CD14-positive monocyte (primary cell): Measurements from ENCODE around the gene GDPGP1. TPM values are rescaled to one million over a fixed set of nuclear protein-coding genes. Genes with fewer than 3 reads are reported as not detected.
"Not testable (repeated sequence)": the region's sequence is repeated elsewhere in the genome, so short reads cannot be mapped to it uniquely, and the experiment has no call there.

Experiments used
- DNase-seq, 3 donors: peaks; one replicate each; pipeline ENCODE4 v3.0.0-alpha.2; 2011 to 2022
- H2AFZ ChIP-seq: 2 replicates; pipeline ENCODE4 v1.6.0; 2012; ENCODE audit warnings: mild to moderate bottlenecking, low read depth, low read length, inconsistent platforms; ENCODE audit not compliant: insufficient read depth, poor library complexity, severe bottlenecking
- H3K27ac ChIP-seq, 2 donors: 1 replicate in 1 of 2; 2 replicates in 1 of 2; pipeline ENCODE4 v1.5.1; 2012 to 2013; ENCODE audit warnings: low read length in 2 of 2, control low read depth in 1 of 2, inconsistent platforms in 1 of 2, low read depth in 1 of 2, mild to moderate bottlenecking in 1 of 2
- H3K27me3 ChIP-seq, 2 donors: one replicate each; pipeline versions ENCODE4 v1.6.0 to v1.6.1; 2011 to 2013; ENCODE audit warnings: low read length in 2 of 2; ENCODE audit not compliant: control insufficient read depth in 2 of 2, insufficient read depth in 2 of 2
- H3K36me3 ChIP-seq, 2 donors: replicated peaks in 1 of 2; 1 replicate in 1 of 2; 2 replicates in 1 of 2; pipeline versions ENCODE4 v1.5.1 to v1.6.1; 2012 to 2013; ENCODE audit warnings: low read length in 2 of 2, control low read depth in 1 of 2, inconsistent platforms in 1 of 2, mild to moderate bottlenecking in 1 of 2; ENCODE audit not compliant: insufficient read depth in 2 of 2, control insufficient read depth in 1 of 2
- H3K4me1 ChIP-seq, 2 donors: 1 replicate in 1 of 2; 2 replicates in 1 of 2; pipeline versions ENCODE4 v1.5.1 to v1.6.1; 2012 to 2013; ENCODE audit warnings: low read length in 2 of 2, control low read depth in 1 of 2, inconsistent platforms in 1 of 2, mild to moderate bottlenecking in 1 of 2, moderate library complexity in 1 of 2; ENCODE audit not compliant: insufficient read depth in 2 of 2, control insufficient read depth in 1 of 2
- H3K4me2 ChIP-seq: replicated peaks from 2 replicates; pipeline ENCODE3; 2012; ENCODE audit warnings: low read length, moderate library complexity, mild to moderate bottlenecking; ENCODE audit not compliant: poor library complexity, severe bottlenecking; ENCODE audit errors: extremely low read depth
- H3K4me3 ChIP-seq, 3 experiments: fragments of 200-600 bp in 1 of 3; sonication (generic) in 1 of 3; replicated peaks in 1 of 3; 1 replicate in 2 of 3; 2 replicates in 1 of 3; pipeline ENCODE4 v1.5.1; 2011 to 2013; ENCODE audit warnings: low read length in 3 of 3, mild to moderate bottlenecking in 3 of 3, control low read depth in 2 of 3, low read depth in 2 of 3, inconsistent platforms in 1 of 3, moderate library complexity in 1 of 3
- H3K79me2 ChIP-seq: 2 replicates; pipeline ENCODE4 v1.6.0; 2012; ENCODE audit warnings: mild to moderate bottlenecking, control low read depth, inconsistent platforms, low read length, moderate library complexity; ENCODE audit not compliant: insufficient read depth
- H3K9ac ChIP-seq: 2 replicates; pipeline ENCODE4 v1.6.0; 2017; ENCODE audit warnings: low read length, mild to moderate bottlenecking; ENCODE audit not compliant: insufficient read depth, poor library complexity, severe bottlenecking
- H3K9me3 ChIP-seq, 2 donors: replicated peaks in 1 of 2; 1 replicate in 1 of 2; 2 replicates in 1 of 2; pipeline versions ENCODE4 v1.5.1 to v1.6.1; 2012 to 2013; ENCODE audit warnings: low read length in 2 of 2, control low read depth in 1 of 2; ENCODE audit not compliant: control insufficient read depth in 1 of 2, insufficient read depth in 1 of 2
- H4K20me1 ChIP-seq: 2 replicates; pipeline ENCODE4 v1.6.0; 2012; ENCODE audit warnings: mild to moderate bottlenecking, low read length, control low read depth, moderate library complexity; ENCODE audit not compliant: insufficient read depth
- H3K27ac Mint-ChIP-seq, 7 donors: one replicate each; pipeline ENCODE4 v1.8.0; 2020; ENCODE audit warnings: mild to moderate bottlenecking in 7 of 7, mixed read lengths in 7 of 7, moderate library complexity in 6 of 7, inconsistent platforms in 2 of 7
- H3K27me3 Mint-ChIP-seq, 3 donors: one replicate each; pipeline ENCODE4 v1.8.0; 2021 to 2022; ENCODE audit warnings: low read depth in 3 of 3, mild to moderate bottlenecking in 3 of 3, mixed read lengths in 3 of 3, moderate library complexity in 3 of 3, inconsistent platforms in 1 of 3
- H3K36me3 Mint-ChIP-seq, 2 donors: one replicate each; pipeline ENCODE4 v1.8.0; 2020; ENCODE audit warnings: mixed read lengths in 2 of 2, inconsistent platforms in 1 of 2, mild to moderate bottlenecking in 1 of 2
- H3K4me1 Mint-ChIP-seq: one replicate; pipeline ENCODE4 v1.8.0; 2020; ENCODE audit warnings: mild to moderate bottlenecking, mixed read lengths
- H3K4me3 Mint-ChIP-seq, 2 donors: one replicate each; pipeline ENCODE4 v1.8.0; 2020; ENCODE audit warnings: mild to moderate bottlenecking in 2 of 2, mixed read lengths in 2 of 2, moderate library complexity in 1 of 2
- H3K9me3 Mint-ChIP-seq, 7 donors: one replicate each; pipeline ENCODE4 v1.8.0; 2020 to 2022; ENCODE audit warnings: mixed read lengths in 7 of 7, mild to moderate bottlenecking in 6 of 7, moderate library complexity in 6 of 7, inconsistent platforms in 2 of 7
- WGBS: methylation state at CpG from one replicate; pipeline ENCODE4 v1.1.5; 2013; ENCODE audit warnings: missing lambda C conversion rate; ENCODE audit not compliant: insufficient coverage; 5-methylcytosine and 5-hydroxymethylcytosine counted together
- intact Hi-C, 2 donors: fragments of 100-400 bp; cut with micrococcal nuclease; formaldehyde crosslinking; loops; one replicate each; pipeline versions ENCODE4 v1.15.0 to v1.15.1; 2023
- polyA plus RNA-seq, 3 donors: library from polyadenylated mRNA; depleted of rRNA in 1 of 3; unstranded in 2 of 3; stranded (reverse) in 1 of 3; fragments of 300-500 nt in 2 of 3; fragments of >200 nt in 1 of 3; fragmentation: Illumina TruSeq in 2 of 3; gene quantifications; 1 replicate in 2 of 3; 2 replicates in 1 of 3; pipeline ENCODE4 v1.2.3, GENCODE V29; 2012 to 2021
- TF ChIP-seq, protein P1 (sequence below): fragments of 200-600 bp; IDR thresholded peaks from one replicate; pipeline ENCODE4 v1.8.0; 2022; ENCODE audit warnings: antibody characterized with exemption, mild to moderate bottlenecking

Gene GDPGP1
- polyA plus RNA-seq, 3 donors, result 0.53 to 3.3 (median 0.91) TPM

DNA sequence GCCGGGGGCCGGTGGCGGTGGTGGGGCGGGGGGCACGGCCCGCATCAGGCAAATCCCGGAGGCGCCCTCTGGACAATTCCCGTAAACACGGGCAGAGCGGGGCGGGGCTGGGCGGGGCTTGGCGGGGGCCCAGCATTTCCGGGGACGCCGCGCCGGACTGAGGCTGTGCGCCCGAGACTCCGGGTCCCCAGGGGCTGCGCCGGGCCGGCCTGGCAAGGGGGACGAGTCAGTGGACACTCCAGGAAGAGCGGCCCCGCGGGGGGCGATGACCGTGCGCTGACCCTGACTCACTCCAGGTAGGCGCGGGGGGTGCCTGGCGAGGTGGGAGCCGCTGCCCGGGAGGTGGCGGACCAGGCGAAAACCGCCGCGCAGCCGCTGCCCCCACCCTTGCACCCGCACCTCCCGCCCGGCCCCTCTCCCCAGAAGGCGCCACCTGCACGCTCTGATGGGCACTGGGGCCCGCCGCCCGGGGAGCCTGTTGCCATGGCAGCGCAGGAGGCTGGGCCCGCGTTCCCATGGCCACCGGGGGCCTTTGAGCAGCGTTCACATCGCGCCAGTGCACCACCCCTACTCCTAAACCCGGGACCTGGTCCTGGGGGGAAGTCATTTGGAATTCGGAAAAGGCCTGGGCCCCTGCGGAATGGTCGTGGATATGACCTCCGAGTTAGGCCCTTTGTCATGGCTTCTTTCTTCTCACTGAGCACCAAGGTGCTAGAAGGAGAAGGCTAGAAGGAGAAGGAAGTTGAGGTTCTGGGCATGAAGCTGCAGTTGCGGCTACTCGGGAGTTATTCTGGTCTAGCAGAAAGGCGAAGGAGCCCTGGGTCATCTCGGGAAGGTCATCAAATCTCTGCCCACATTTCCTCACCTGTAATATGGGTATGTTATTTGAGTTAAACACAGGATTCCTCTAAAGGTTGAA is 49.0 kb upstream of the GDPGP1 start:
- no peaks in the 10 kb centered on the region for H3K36me3 ChIP-seq
- peaks cover 44% of the 10 kb centered on the region for H3K79me2 ChIP-seq
- H3K9ac ChIP-seq, result peak overlapping the region; percentile 75
- intact Hi-C loops, result no loop called here
- peaks cover 56% of the 10 kb centered on the region for H3K4me1 Mint-ChIP-seq
- H3K4me2 ChIP-seq, result peak overlapping the region; percentile 91
- peaks cover 0 to 4% (median 0%) of the 10 kb centered on the region in 7 donors for H3K9me3 Mint-ChIP-seq
- H3K4me3 ChIP-seq, result peak overlapping the region; percentile 73 to 91 (median 90)
- peaks cover 3 to 9% (median 4%) of the 10 kb centered on the region in 3 donors for H3K27me3 Mint-ChIP-seq
- WGBS, result 1% methylated on average over 58 of the region's 67 CpGs
- H3K4me3 Mint-ChIP-seq, result peak overlapping the region; percentile 84 to 94
- no peaks in the 10 kb centered on the region for H3K27me3 ChIP-seq
- H3K9me3 ChIP-seq, result no peaks in the 10 kb centered on the region
- H2AFZ ChIP-seq, result peak overlapping the region; percentile 72
- peaks cover 54 to 70% of the 10 kb centered on the region in 2 donors for H3K4me1 ChIP-seq
- DNase-seq, result peak in 2 of 3 donors; percentile 54 to 66
- H3K27ac Mint-ChIP-seq, result peak overlapping the region; percentile 76 to 90 (median 83)
- H3K36me3 Mint-ChIP-seq, result peaks cover 3% of the 10 kb centered on the region in 2 donors
- H3K27ac ChIP-seq, result peak overlapping the region; percentile 59 to 75
- TF ChIP-seq, protein P1, sequence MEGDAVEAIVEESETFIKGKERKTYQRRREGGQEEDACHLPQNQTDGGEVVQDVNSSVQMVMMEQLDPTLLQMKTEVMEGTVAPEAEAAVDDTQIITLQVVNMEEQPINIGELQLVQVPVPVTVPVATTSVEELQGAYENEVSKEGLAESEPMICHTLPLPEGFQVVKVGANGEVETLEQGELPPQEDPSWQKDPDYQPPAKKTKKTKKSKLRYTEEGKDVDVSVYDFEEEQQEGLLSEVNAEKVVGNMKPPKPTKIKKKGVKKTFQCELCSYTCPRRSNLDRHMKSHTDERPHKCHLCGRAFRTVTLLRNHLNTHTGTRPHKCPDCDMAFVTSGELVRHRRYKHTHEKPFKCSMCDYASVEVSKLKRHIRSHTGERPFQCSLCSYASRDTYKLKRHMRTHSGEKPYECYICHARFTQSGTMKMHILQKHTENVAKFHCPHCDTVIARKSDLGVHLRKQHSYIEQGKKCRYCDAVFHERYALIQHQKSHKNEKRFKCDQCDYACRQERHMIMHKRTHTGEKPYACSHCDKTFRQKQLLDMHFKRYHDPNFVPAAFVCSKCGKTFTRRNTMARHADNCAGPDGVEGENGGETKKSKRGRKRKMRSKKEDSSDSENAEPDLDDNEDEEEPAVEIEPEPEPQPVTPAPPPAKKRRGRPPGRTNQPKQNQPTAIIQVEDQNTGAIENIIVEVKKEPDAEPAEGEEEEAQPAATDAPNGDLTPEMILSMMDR, result no peak
- peaks cover 29% of the 10 kb centered on the region for H4K20me1 ChIP-seq

- Histone ChIP-seq H3K4me3 (peak overlapping the region in 1 of 3 experiments; percentile 40), H3K27ac (peak overlapping the region; percentile 18 to 73), H3K4me1 (peaks cover 77 to 84% of the 10 kb centered on the region in 2 donors), H3K36me3 (no peaks in the 10 kb centered on the region), H2AFZ (no peak overlapping the region), H4K20me1 (peaks cover 52% of the 10 kb centered on the region), H3K9me3 (no peaks in the 10 kb centered on the region), H3K79me2 (peaks cover 66% of the 10 kb centered on the region), H3K9ac (no peak overlapping the region), H3K4me2 (peak overlapping the region; percentile 44), H3K27me3 (no peaks in the 10 kb centered on the region)
- Mint-ChIP-seq H3K9me3 (peaks cover 0 to 4% (median 0%) of the 10 kb centered on the region in 7 donors), H3K4me3 (peak overlapping the region in 1 of 2 donors; percentile 13), H3K27ac (peak overlapping the region; percentile 57 to 95 (median 86)), H3K36me3 (peaks cover 3% of the 10 kb centered on the region in 2 donors), H3K4me1 (peaks cover 74% of the 10 kb centered on the region), H3K27me3 (peaks cover 0 to 5% (median 3%) of the 10 kb centered on the region in 3 donors)
- DNase-seq, result no peak
- 94% methylated on average over 3 of the region's 8 CpGs for whole genome bisulfite sequencing
- intact Hi-C loops, result no loop called here
- TF ChIP-seq, protein P1, result no peak
Observed at GRCh38 chr15:90187257-90187868, 46.6 kb upstream of the GDPGP1 start.

- H3K4me3 ChIP-seq, H3K27me3 ChIP-seq, H3K27me3 Mint-ChIP-seq, H3K4me3 Mint-ChIP-seq, H3K4me2 ChIP-seq, H3K9me3 Mint-ChIP-seq, H2AFZ ChIP-seq, DNase-seq, intact Hi-C loops, H3K36me3 Mint-ChIP-seq, H3K36me3 ChIP-seq, H3K9me3 ChIP-seq, H3K9ac ChIP-seq: not testable (repeated sequence)
- Mint-ChIP-seq H3K27ac (peak overlapping the region; percentile 57 to 95 (median 86)), H3K4me1 (peaks cover 81% of the 10 kb centered on the region)
- Histone ChIP-seq H4K20me1 (peaks cover 57% of the 10 kb centered on the region), H3K4me1 (peaks cover 84 to 91% of the 10 kb centered on the region in 2 donors), H3K79me2 (peaks cover 71% of the 10 kb centered on the region), H3K27ac (peak overlapping the region; percentile 70)
- 97% methylated on average over 5 of the region's 7 CpGs for WGBS
Observed at GRCh38 chr15:90188065-90188464, 45.9 kb upstream of the GDPGP1 start.
